ENCODE data around the gene UGGT1.
"Not testable (repeated sequence)": the region's sequence is repeated elsewhere in the genome, so short reads cannot be mapped to it uniquely, and the experiment has no call there.

The UGGT1 gene

GRCh38 chr2:128115921-128116623 is 25.1 kb downstream of the UGGT1 start:
- no peak for DNase-seq

- no peak for DNase-seq
Measured at GRCh38 chr2:128134573-128134972, 43.6 kb downstream of the UGGT1 start.

DNA sequence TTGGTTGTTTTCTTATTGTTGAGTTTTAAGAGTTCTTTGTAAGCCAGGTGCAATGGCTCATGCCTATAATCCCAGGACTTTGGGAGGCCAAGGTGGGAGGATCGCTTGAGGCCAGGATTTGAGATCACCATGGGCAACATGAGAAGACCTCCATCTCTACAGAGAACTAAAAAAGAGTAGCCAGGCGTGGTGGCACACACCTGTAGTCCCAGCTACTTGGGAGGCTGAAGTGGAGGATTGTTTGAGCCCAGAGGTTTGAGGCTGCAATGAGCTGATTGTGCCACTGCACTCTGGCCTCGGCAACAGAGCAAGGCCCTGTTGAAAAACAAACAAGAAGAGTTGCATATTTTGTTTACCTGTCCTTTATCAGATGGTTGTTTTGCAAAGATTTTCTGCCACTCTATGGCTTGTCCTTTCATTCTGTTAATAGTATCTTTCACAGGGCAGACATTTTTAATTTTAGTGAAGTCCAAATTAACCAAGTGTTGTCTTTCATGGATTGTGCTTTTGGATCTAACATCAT is 46.2 kb downstream of the UGGT1 start:
- DNase-seq, result no peak

DNA sequence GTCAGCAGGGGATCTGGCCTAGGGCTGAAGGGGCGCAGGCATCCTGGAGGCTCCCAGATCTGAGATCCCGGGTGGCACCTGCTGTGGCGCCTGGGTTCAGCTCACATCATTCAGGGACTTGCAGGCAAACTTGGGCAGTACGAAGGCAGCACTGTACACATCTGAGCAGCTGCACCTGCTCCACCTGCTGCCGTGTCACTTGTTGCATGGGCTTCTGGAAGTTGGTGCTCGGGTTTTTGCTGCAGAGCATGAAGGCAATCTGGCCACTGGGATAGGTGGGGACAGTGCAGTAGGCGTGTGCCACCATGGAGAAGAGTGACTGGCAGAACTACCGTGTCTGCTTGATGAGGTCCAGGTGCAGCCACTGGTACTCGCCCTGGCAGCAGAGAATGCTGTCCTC is 48.6 kb downstream of the UGGT1 start:
- DNase-seq, result no peak

- peak; percentile 14 for DNase-seq
Measured at GRCh38 chr2:128145651-128146050, 54.7 kb downstream of the UGGT1 start.

DNA sequence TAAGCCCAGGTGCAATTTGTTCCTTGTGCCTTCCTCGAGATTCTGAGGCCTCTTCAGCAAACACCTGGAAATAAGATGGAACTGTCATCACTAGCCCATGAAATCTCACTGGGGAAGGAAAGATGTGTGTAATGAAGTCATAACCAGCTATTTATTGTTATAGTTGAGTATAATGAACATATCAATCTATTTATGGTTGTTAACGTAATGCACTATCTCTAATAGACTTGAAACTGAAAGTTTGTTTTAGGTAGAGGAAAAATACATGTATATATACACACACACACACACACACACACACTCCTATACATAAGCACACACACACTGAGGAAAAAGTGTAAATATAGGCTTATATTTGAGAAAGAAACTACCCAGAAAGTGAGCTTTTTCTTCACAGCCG is 62.8 kb downstream of the UGGT1 start:
- DNase-seq, result no peak

DNA sequence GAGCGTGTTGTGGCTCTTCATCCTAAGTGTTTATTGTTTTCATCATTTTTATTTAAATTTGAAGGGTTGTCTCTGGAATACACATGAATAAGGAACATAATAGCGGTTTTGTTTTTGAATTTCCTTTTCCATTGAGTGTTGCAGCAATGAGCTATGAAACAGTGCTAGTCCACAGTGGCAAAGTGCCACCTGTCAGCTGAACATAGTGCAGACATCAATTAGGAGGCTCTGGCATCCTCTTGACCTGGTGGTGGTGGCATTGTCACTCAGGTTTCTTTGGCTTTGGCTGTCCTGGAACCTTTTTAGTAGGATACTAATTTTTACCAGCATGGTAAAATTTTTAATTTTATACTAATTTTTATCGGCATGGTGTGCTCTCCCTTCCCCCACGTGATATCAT is 63.2 kb downstream of the UGGT1 start:
- no peak for DNase-seq

DNA sequence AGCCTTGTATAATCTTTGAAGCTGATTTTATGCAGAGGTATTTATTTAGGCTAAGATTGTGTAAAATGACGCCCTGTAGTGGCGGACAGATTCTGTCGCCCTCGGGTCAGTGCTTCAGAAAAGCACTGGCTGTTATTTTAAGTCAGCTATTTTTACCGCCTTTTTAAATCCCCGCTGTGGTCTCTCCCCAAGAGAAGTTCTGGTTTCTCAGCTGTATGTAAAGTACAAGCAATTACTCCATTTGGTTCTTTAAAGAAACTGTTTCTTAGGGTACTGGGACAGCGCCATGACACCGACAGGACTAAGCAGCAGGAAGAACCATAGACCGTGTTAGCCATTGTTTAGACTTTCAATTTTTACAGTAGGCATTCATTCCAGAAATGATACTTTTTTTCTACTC is 65.0 kb downstream of the UGGT1 start:
- DNase-seq, result no peak

DNA sequence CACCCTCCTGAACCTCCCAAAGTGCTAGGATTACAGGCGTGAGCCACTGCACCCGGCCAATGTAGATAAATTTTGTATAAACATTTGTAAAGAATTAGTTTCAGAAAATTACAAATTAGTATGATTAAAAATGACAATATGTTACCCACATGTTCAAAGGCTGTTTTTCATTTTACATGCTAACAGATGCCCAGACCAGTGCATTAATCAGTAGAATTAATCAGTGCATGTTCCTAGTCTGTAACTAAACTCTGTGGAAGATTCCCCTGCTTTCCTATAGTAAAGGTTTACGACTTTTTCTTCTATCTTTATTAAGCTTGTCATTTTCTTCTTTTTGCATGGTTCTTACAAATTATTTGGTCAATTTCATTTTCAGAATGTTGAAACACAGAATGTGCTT is 65.8 kb downstream of the UGGT1 start:
- no peak for DNase-seq

DNA sequence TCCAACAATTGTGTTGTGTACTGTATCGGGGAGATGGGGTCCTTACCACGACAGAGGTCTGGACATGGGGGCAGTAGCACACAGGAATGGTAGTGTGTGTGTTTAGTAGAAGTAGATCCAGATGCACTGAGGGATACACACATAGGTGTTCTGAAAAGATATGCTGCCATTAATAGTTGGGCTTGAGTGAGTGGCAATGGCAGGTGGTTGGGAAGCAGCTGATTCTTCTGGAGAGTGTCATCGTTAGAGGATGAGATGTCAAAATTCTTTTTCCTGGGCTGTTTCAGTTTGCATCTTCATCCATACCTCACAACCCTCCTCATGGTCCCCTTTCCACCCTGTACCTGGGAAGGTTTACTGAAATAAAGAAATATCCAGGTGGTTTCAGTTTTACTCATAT is 66.6 kb downstream of the UGGT1 start:
- DNase-seq, result no peak

DNA sequence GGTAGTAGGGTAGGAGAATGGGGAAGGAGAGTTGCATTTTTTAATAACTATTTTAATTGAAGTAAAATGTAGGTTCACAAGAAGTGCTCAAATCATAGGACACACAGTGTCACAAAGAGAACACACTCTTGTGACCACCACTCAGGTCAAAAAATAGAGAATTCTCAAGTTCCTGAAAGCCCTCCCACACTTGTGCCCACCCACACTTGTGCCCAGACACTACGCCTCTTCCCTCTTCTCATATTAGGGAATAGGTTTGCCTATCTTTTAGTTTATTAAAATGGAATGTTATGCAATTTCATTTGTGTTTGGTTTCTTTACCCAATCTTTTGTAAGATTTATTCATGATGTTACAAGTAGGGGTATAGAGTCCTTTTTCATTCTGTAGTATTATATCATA is 67.2 kb downstream of the UGGT1 start:
- DNase-seq, result no peak

DNA sequence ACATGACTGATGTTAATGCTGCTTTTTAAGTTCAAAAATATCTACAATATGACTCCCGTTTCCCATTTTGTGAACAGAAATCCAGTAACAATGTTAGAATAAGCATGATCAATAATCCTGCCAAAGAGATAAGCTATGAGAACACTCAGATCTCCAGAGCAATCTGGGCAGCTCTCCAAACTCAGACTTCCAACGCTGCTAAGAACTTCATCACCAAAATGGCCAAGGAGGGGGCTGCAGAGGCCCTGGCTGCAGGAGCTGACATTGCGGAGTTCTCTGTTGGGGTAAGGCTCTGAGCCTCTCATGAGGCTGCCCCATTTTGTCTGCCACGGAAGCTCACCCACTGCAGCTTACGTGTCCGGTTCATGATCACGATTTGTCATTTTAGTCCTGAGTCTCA is 68.4 kb downstream of the UGGT1 start:
- no peak for DNase-seq

DNA sequence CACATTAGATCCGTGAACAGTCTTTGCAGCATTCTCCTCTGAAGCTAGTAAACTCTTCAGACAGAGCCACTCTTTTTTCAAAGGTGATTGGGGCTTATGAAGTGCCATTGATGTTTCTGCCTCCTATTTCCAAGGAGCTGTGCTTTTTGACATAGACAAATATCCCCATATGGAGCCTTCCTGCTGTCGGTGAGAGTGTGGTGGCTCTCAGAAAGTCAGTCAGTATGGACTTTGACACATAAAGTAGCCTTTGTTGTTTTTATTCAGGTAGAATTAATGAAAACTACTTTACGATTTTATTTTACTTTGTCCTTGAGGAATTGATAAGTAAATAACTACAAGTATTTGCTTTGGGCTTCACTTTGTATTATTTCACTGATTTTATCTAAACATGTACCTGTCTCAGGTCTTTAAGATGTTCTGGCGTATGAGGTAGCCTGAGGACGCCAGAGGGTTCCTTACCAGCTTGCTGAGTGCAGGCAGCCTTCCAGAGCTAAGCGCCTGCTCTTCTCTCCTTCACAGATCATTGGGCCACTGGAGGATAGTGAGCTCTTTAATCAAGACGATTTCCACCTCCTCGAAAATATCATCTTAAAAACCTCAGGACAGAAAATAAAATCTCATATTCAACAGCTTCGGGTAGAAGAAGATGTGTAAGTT is 69.7 kb downstream of the UGGT1 start:
- no peak for DNase-seq

- no peak for DNase-seq
Measured at GRCh38 chr2:128162266-128162665, 71.3 kb downstream of the UGGT1 start.

GRCh38 chr2:128164311-128164710 is 73.3 kb downstream of the UGGT1 start:
- DNase-seq, result no peak

DNA sequence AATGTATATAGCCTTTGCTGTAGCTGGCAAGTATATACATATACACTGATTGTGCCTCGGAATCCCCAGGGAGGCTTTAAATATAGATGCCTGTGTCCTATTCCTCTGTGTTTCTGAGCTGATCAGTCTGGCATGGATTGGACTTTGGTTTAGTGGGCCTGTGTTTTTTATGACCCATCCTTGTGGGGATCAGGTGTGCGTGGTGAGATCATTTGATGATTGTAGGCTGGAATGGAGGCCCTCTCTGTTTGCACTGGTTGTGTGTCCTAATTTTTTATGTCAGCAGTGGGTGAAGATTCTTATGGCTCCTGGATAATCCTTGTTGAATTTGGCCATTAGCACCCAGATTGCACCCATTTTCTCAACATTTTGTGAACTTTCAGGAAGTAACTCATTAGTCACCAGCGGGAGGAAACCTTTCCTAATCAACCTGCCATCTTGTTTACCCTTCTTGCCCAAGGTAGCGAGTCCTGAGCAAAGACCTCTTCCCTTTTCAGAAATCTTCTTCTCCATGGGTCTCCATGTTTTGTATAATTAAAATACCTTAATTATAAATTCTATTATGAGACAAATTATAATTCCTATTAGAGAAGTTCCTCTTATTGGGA is 75.8 kb downstream of the UGGT1 start:
- no peak for DNase-seq

DNA sequence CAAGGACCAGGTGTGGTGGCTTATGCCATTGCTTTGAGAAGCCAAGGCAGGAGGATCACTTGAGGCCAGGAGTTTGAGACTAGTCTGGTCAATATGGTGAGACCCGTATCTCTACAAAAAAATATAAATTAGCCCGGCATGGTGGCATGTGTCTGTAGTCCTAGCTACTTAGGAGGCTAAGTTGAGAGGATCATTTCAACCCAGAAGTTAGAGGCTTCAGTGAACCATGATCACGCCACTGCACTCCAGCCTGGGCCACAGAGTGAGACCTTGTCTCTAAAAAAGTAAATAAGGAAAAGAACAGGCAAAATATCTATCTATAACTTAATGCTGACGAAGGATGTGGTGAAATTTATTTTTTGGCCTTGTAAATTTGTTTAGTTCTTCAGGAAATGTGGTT is 78.1 kb downstream of the UGGT1 start:
- no peak for DNase-seq

- DNase-seq, result peak; percentile 34
Measured at GRCh38 chr2:128169497-128169896, 78.5 kb downstream of the UGGT1 start.

DNA sequence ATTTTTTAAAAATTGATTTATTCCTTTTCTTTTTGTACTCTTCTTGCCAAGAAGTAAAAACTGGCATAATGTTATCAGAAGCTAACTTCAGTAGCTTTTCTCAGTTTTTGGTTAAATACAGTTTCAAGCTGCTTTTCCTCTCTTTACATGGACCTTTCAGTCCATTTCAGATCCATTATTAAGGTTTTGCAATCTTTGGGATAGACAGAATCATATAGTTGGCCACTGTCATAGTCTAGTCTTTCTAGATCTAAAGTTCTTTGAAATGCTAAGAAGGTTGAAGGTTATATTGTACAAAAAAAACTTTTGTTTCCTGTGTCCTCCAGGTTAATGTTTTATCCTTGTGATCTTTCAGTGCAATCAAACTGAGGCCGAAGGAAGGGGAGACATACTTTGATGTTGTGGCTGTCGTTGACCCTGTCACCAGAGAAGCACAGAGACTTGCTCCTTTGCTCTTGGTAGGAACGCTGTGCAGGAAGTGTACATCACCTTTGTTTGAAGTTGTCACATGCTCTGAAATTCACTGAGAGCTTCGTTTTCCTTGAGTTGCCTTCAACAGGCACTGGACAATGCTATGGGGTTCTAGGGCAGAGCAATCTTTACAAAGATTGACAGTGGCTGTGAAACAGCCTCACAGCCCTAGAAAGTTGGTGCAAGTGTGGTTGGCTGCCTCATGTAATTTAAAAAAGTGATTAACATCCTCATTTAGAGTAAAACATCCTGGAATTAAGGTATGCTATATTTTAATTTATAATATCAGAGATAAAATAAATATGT is 79.1 kb downstream of the UGGT1 start:
- no peak for DNase-seq

- no peak for DNase-seq
Measured at GRCh38 chr2:128170776-128171175, 79.8 kb downstream of the UGGT1 start.

- DNase-seq, result no peak
Measured at GRCh38 chr2:128172191-128172590, 81.2 kb downstream of the UGGT1 start.

DNA sequence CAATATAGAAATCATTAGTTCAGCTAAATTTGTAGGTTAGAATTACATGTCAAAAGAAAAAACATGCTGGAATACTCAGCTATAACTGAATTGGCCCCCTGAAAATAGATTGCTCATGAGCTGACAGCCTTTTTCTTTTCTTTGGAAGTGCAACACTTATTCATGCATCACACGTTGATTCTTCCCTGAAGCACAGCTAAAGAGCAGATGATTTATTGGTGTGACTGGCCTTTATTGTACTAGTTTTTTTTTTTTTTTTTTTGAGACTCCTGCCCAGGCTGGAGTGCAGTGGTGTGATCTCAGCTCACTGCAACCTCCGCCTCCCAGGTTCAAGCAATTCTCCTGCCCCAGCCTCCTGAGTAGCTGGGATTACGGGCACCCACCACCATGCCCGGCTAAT is 83.1 kb downstream of the UGGT1 start:
- not testable (repeated sequence) for DNase-seq

DNA sequence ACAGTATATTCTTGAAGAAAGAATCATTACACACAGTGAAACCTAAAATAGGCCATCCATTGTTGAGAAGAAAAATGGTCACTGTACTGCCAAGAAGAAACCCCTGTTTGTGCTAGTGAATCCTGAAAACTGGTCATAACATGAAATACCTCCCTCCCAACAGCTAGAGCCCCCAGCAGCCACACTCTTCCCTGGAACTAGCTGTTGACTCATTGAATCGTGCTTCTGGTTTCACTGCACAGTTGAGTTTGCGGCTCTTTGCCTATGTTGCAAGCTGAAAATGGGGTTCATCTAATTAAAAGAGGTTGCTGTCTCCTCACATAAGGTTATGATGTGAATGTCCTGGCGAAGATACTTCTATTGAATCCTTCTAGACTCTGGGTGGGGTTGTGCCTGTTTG is 86.3 kb downstream of the UGGT1 start:
- DNase-seq, result no peak
